ENCODE data around the gene ANKRD23.
"Not testable (repeated sequence)": the region's sequence is repeated elsewhere in the genome, so short reads cannot be mapped to it uniquely, and the experiment has no call there.

ANKRD23 gene

GRCh38 chr2:96806468-96807126 lies 37.2 kb downstream of the ANKRD23 start:
- no peak overlapping the region for H3K4me3 ChIP-seq (replicated peaks; ENCODE audit: low read depth, low read length)
- H3K36me3 ChIP-seq (ENCODE audit: control insufficient read depth, insufficient read depth, low read length) = peaks cover 5% of the 10 kb centered on the region
- H3K27me3 ChIP-seq (replicated peaks; ENCODE audit: control insufficient read depth, insufficient read depth, low read length) = no peaks in the 10 kb centered on the region
- TF ChIP-seq, protein P1, sequence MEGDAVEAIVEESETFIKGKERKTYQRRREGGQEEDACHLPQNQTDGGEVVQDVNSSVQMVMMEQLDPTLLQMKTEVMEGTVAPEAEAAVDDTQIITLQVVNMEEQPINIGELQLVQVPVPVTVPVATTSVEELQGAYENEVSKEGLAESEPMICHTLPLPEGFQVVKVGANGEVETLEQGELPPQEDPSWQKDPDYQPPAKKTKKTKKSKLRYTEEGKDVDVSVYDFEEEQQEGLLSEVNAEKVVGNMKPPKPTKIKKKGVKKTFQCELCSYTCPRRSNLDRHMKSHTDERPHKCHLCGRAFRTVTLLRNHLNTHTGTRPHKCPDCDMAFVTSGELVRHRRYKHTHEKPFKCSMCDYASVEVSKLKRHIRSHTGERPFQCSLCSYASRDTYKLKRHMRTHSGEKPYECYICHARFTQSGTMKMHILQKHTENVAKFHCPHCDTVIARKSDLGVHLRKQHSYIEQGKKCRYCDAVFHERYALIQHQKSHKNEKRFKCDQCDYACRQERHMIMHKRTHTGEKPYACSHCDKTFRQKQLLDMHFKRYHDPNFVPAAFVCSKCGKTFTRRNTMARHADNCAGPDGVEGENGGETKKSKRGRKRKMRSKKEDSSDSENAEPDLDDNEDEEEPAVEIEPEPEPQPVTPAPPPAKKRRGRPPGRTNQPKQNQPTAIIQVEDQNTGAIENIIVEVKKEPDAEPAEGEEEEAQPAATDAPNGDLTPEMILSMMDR (IDR thresholded peaks at IDR 0.05; ENCODE audit: insufficient read depth, low read length, poor library complexity, severe bottlenecking) = no peak
- DNase-seq (ENCODE audit: extremely low read depth, insufficient read length) = peak; percentile 37

DNA sequence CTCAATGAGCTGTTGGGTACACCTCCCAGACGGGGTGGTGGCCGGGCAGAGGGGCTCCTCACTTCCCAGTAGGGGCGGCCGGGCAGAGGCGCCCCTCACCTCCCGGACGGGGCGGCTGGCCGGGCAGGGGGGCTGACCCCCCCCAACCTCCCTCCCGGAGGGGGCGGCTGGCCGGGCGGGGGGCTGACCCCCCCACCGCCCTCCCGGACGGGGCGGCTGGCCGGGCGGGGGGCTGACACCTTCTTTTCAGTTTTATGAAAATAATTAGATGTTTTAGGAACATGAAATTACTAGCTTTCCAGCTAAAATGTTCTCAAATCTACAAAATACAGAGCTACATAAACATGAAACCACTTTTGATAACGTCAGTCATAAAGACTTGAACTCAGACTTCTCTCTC lies 37.9 kb downstream of the ANKRD23 start:
- not testable (repeated sequence) for H3K4me3 ChIP-seq (replicated peaks; ENCODE audit: low read depth, low read length); DNase-seq (ENCODE audit: extremely low read depth, insufficient read length); H3K36me3 ChIP-seq (ENCODE audit: control insufficient read depth, insufficient read depth, low read length); H3K27me3 ChIP-seq (replicated peaks; ENCODE audit: control insufficient read depth, insufficient read depth, low read length)

GRCh38 chr2:96804986-96805385 lies 38.8 kb downstream of the ANKRD23 start:
- peaks cover 3% of the 10 kb centered on the region for H3K36me3 ChIP-seq (ENCODE audit: control insufficient read depth, insufficient read depth, low read length)
- no peak for DNase-seq (ENCODE audit: extremely low read depth, insufficient read length)
- no peak overlapping the region for H3K4me3 ChIP-seq (replicated peaks; ENCODE audit: low read depth, low read length)
- TF ChIP-seq, protein P1 (IDR thresholded peaks at IDR 0.05; ENCODE audit: insufficient read depth, low read length, poor library complexity, severe bottlenecking) = no peak
- H3K27me3 ChIP-seq (replicated peaks; ENCODE audit: control insufficient read depth, insufficient read depth, low read length) = no peaks in the 10 kb centered on the region

GRCh38 chr2:96802721-96803120 lies 41.1 kb downstream of the ANKRD23 start:
- TF ChIP-seq, protein P1 (IDR thresholded peaks at IDR 0.05; ENCODE audit: insufficient read depth, low read length, poor library complexity, severe bottlenecking) = no peak

DNA sequence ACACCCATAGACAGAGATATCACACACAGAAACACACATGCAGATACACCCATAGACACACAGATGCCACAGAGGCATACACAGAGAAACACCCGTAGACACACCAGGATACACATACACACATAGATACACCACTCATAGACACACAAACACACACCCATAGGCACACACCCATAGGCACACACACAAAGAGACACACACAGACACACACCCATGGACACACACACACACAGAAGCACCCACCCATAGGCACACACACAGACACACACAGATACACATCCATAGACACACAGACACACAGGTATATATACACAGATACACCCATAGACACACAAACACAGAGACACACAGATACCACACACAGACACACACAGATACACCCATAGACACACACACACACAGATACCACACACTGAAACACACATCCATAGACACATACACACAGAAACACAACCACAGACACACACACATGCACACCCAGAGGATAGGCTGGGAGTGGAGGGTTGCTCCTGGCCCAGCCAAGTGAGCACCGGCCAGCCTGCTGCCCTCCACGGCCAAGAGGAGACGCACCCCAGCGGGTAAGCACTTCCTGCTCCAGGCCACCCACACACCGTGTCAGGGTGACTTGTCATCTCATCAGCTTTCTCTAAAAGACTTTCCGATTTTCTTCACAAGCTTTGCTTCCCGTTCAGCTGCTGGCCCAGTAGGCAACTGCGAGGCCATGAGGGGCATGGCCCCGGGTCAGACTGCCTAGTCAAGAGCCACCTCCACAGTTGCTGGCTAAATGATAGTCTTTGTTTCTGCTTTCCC lies 41.8 kb downstream of the ANKRD23 start:
- Histone ChIP-seq H3K4me3 (replicated peaks; ENCODE audit: low read depth, low read length) (no peak overlapping the region), H3K36me3 (ENCODE audit: control insufficient read depth, insufficient read depth, low read length) (no peaks in the 10 kb centered on the region; the same call in 1 of the 2 replicates), H3K27me3 (replicated peaks; ENCODE audit: control insufficient read depth, insufficient read depth, low read length) (no peaks in the 10 kb centered on the region)
- DNase-seq (ENCODE audit: extremely low read depth, insufficient read length) = peak; percentile 47
- TF ChIP-seq, protein P1 (IDR thresholded peaks at IDR 0.05; ENCODE audit: insufficient read depth, low read length, poor library complexity, severe bottlenecking) = no peak

More at GRCh38 chr2:96802721-96803120, 41.1 kb downstream of the ANKRD23 start:
- Histone ChIP-seq H3K27me3 (replicated peaks; ENCODE audit: control insufficient read depth, insufficient read depth, low read length) (no peaks in the 10 kb centered on the region), H3K4me3 (replicated peaks; ENCODE audit: low read depth, low read length) (no peak overlapping the region), H3K36me3 (ENCODE audit: control insufficient read depth, insufficient read depth, low read length) (no peaks in the 10 kb centered on the region; the same call in 1 of the 2 replicates)
- DNase-seq (ENCODE audit: extremely low read depth, insufficient read length) = no peak
